ENCODE results near the gene CA5A.
"Not testable (repeated sequence)": the region's sequence is repeated elsewhere in the genome, so short reads cannot be mapped to it uniquely, and the experiment has no call there.

The CA5A gene

DNA sequence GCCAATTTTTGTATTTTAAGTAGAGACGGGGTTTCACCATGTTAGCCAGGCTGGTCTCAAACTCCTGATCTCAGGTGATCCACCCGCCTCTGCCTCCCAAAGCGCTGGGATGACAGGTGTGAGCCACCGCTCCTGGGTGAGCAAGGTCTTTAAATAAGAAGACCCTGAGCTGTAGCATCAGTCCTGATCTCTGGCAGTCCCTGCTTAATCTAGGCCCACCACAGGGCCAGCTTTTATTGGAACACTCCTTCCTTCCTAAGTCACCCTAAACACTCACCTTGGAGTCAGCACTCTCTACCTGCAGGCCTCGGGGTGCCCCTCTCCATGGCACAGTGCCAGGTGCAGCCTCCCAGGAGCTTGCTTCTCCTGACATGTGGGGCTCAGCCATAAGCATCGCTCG, 30.8 kb downstream of the CA5A start:
- not testable (repeated sequence) for H3K4me3 ChIP-seq (ENCODE audit: low read depth, low read length); DNase-seq (ENCODE audit: low read depth)

DNA sequence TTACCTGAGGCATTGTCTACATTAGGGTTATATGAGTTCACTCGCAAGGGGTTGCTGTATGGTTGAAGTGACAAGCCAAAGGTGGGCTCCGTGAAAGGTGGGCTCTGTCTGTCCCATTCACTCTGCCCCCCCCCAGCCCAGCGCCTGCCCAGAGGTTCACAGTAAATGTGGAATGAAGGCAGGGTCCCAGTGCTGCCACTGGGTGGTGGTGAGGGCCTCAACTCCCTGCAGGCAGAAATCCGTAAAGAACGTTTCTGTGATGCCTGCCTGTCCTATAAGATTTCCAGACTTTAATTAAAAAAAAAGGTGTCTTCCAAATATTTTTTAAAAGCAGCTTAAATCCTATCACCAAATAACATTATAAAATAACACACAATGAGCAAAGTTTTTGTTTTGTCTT, 31.4 kb downstream of the CA5A start:
- H3K4me3 ChIP-seq (ENCODE audit: low read depth, low read length); DNase-seq (ENCODE audit: low read depth): not testable (repeated sequence)

- H3K4me3 ChIP-seq (ENCODE audit: low read depth, low read length): not testable (repeated sequence)
These were observed 35.8 kb downstream of the CA5A start for GRCh38 chr16:87900489-87900888.

GRCh38 chr16:87897521-87898505, 38.5 kb downstream of the CA5A start:
- H3K4me3 ChIP-seq (ENCODE audit: low read depth, low read length): no peak overlapping the region
- DNase-seq (ENCODE audit: low read depth): no peak

More at GRCh38 chr16:87900489-87900888, 35.8 kb downstream of the CA5A start:
- not testable (repeated sequence) for DNase-seq (ENCODE audit: low read depth)

GRCh38 chr16:87896924-87897520, 39.3 kb downstream of the CA5A start:
- not testable (repeated sequence) for DNase-seq (ENCODE audit: low read depth); H3K4me3 ChIP-seq (ENCODE audit: low read depth, low read length)

GRCh38 chr16:87896176-87896890, 40.0 kb downstream of the CA5A start:
- not testable (repeated sequence) for DNase-seq (ENCODE audit: low read depth); H3K4me3 ChIP-seq (ENCODE audit: low read depth, low read length)

DNA sequence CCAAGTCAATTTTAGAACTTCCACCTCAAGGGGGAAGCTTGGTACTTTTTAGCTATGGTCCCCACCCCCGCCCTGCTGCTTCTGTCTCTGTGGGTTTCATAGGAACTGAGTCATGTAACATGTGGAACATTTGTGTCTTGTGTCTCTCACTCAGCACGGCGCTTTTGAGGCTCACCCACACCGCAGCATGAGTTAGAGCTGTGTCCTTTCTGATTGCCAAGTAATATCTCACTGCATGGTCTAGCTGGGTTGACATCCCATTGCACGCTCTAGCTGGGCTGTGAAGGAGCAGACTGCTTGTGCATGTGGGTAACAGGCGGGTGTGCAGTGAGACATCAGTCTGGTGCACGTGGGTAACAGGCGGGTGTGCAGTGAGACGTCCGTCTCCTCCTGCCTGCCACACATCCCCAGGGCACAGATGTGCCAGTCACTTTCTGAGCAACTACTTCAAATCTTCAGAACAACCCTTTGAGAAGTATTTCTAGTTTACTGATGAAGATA, 40.6 kb downstream of the CA5A start:
- peak; percentile 48 for DNase-seq (ENCODE audit: low read depth)
- no peak overlapping the region for H3K4me3 ChIP-seq (ENCODE audit: low read depth, low read length)

GRCh38 chr16:87894005-87894404, 42.3 kb downstream of the CA5A start:
- DNase-seq (ENCODE audit: low read depth): not testable (repeated sequence)

GRCh38 chr16:87891764-87892163, 44.6 kb downstream of the CA5A start:
- DNase-seq (ENCODE audit: low read depth): no peak

More at GRCh38 chr16:87894005-87894404, 42.3 kb downstream of the CA5A start:
- H3K4me3 ChIP-seq (ENCODE audit: low read depth, low read length): not testable (repeated sequence)

GRCh38 chr16:87889762-87890161, 46.6 kb downstream of the CA5A start:
- not testable (repeated sequence) for DNase-seq (ENCODE audit: low read depth); H3K4me3 ChIP-seq (ENCODE audit: low read depth, low read length)

More at GRCh38 chr16:87891764-87892163, 44.6 kb downstream of the CA5A start:
- no peak overlapping the region for H3K4me3 ChIP-seq (ENCODE audit: low read depth, low read length)

DNA sequence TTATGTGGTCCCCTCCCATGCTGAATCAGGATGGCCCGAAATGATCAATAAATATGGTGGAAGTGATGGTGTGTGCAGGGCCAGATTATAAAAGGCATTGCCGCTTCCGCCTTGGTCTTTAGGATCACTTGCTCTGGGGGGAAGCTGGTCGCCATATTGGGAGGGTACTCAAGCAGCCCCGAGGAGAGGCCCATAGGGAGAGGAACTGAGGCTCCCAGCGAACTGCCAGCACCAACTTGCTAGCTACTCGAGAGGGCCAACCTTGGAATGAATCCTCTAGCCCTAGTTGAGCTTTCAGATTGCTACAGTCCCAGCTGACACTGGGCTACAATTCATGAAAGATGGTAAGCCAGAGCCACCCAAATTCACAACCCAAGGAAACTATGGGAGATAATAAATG, 48.0 kb downstream of the CA5A start:
- DNase-seq (ENCODE audit: low read depth); H3K4me3 ChIP-seq (ENCODE audit: low read depth, low read length): not testable (repeated sequence)

DNA sequence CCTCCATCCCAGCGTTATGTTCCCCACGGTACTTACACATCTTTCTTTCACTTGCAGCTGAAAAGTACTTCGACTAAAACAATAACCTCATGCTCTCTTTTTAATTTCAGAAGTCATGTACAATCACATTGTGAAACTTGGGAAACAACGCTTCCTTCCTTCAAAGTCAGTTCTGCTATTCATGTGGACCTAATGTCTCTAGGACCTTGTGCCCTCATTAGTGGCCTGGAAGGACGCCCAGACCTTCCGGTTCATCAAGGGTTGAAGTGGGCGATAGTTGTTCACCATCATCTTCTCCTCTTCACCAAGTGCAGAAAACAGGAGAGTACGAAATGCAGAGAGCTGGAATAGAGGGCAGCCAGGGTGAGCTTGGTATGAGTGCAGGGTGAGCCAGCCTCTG, 48.4 kb downstream of the CA5A start:
- not testable (repeated sequence) for DNase-seq (ENCODE audit: low read depth); H3K4me3 ChIP-seq (ENCODE audit: low read depth, low read length)

DNA sequence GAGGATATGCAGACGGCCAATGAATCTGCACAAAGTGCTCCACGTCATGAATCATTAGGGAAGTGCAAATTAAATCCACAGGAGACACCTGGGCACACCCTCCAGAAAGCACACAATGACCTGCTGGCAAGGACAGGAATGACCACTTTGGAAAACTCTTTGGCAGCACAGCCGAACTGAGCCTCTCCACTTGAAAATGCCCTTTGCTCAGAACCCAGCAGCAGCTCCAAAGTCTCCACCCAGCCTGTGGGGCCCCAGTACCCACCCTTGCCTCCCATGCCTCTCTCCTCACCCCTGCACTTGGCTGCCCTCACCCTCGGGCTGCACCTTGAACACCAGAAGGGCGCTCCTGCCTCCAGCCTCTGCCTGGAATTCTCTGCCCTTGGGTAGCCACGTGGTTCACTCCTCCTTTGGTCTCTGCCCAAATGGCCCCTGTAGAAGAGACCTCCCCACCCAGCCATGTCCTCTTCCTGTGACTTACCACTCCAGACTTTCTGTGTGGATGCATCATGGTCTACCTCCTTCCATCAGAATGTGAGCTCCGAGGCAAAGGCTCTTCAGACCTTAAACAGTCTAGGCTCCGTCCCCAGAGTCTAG, 50.9 kb downstream of the CA5A start:
- DNase-seq (ENCODE audit: low read depth); H3K4me3 ChIP-seq (ENCODE audit: low read depth, low read length): not testable (repeated sequence)

GRCh38 chr16:87882436-87883019, 53.8 kb downstream of the CA5A start:
- no peak overlapping the region for H3K4me3 ChIP-seq (ENCODE audit: low read depth, low read length)

GRCh38 chr16:87881324-87882200, 54.8 kb downstream of the CA5A start:
- no peak for DNase-seq (ENCODE audit: low read depth)
- no peak overlapping the region for H3K4me3 ChIP-seq (ENCODE audit: low read depth, low read length)

More at GRCh38 chr16:87882436-87883019, 53.8 kb downstream of the CA5A start:
- no peak for DNase-seq (ENCODE audit: low read depth)

- no peak for DNase-seq (ENCODE audit: low read depth)
- H3K4me3 ChIP-seq (ENCODE audit: low read depth, low read length): no peak overlapping the region
These were observed 56.1 kb downstream of the CA5A start for GRCh38 chr16:87880117-87880696.

- DNase-seq (ENCODE audit: low read depth); H3K4me3 ChIP-seq (ENCODE audit: low read depth, low read length): not testable (repeated sequence)
These were observed 56.8 kb downstream of the CA5A start for GRCh38 chr16:87879411-87880013.
